Ishikawa (cell line): ENCODE data around the gene IRS2.

Experiments used
- CEBPB ChIP-seq: IDR thresholded peaks from 2 replicates; pipeline ENCODE4 v1.6.1; 2012
- CREB1 ChIP-seq: IDR thresholded peaks from 2 replicates; pipeline ENCODE4 v1.6.1; 2012; ENCODE audit warnings: low read depth
- EGR1 ChIP-seq: IDR thresholded peaks from 2 replicates; pipeline ENCODE4 v1.6.1; 2012
- EP300 ChIP-seq: IDR thresholded peaks from 2 replicates; pipeline ENCODE4 v1.6.1; 2012; ENCODE audit warnings: borderline replicate concordance
- FOXM1 ChIP-seq: IDR thresholded peaks from 2 replicates; pipeline ENCODE4 v1.6.1; 2012; ENCODE audit warnings: low read depth, borderline replicate concordance
- NFIC ChIP-seq: IDR thresholded peaks from 2 replicates; pipeline ENCODE4 v1.6.1; 2012
- RAD21 ChIP-seq: IDR thresholded peaks from 2 replicates; pipeline ENCODE4 v1.6.1; 2012; ENCODE audit warnings: low read depth
- TAF1 ChIP-seq: IDR thresholded peaks from 2 replicates; pipeline ENCODE4 v1.6.1; 2012; ENCODE audit warnings: low read depth, mild to moderate bottlenecking
- TCF12 ChIP-seq: IDR thresholded peaks from 2 replicates; pipeline ENCODE4 v1.6.1; 2012; ENCODE audit warnings: low read depth
- TEAD4 ChIP-seq: IDR thresholded peaks from 2 replicates; pipeline ENCODE4 v1.6.1; 2012
- YY1 ChIP-seq: IDR thresholded peaks from 2 replicates; pipeline ENCODE4 v1.6.1; 2012; ENCODE audit warnings: low read depth
- ZBTB7A ChIP-seq: IDR thresholded peaks from 2 replicates; pipeline ENCODE4 v1.6.1; 2012; ENCODE audit warnings: low read depth
- TF ChIP-seq, protein P1 (sequence below): IDR thresholded peaks from 2 replicates; pipeline ENCODE4 v1.6.1; 2012; ENCODE audit warnings: low read depth, mild to moderate bottlenecking
- TF ChIP-seq, protein P2 (sequence below): IDR thresholded peaks from 2 replicates; pipeline ENCODE4 v1.6.1; 2012
- TF ChIP-seq, protein P3 (sequence below): IDR thresholded peaks from 2 replicates; pipeline ENCODE4 v1.6.1; 2012

Gene IRS2

GRCh38 chr13:109767023-109767422 lies 19.4 kb downstream of the IRS2 start:
- TF ChIP-seq EGR1, result no peak
- TF ChIP-seq NFIC, result no peak
- no peak for TF ChIP-seq TCF12
- no peak for TF ChIP-seq ZBTB7A
- no peak for TF ChIP-seq FOXM1
- TF ChIP-seq, protein P1, sequence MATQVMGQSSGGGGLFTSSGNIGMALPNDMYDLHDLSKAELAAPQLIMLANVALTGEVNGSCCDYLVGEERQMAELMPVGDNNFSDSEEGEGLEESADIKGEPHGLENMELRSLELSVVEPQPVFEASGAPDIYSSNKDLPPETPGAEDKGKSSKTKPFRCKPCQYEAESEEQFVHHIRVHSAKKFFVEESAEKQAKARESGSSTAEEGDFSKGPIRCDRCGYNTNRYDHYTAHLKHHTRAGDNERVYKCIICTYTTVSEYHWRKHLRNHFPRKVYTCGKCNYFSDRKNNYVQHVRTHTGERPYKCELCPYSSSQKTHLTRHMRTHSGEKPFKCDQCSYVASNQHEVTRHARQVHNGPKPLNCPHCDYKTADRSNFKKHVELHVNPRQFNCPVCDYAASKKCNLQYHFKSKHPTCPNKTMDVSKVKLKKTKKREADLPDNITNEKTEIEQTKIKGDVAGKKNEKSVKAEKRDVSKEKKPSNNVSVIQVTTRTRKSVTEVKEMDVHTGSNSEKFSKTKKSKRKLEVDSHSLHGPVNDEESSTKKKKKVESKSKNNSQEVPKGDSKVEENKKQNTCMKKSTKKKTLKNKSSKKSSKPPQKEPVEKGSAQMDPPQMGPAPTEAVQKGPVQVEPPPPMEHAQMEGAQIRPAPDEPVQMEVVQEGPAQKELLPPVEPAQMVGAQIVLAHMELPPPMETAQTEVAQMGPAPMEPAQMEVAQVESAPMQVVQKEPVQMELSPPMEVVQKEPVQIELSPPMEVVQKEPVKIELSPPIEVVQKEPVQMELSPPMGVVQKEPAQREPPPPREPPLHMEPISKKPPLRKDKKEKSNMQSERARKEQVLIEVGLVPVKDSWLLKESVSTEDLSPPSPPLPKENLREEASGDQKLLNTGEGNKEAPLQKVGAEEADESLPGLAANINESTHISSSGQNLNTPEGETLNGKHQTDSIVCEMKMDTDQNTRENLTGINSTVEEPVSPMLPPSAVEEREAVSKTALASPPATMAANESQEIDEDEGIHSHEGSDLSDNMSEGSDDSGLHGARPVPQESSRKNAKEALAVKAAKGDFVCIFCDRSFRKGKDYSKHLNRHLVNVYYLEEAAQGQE, result no peak
- TF ChIP-seq, protein P2, sequence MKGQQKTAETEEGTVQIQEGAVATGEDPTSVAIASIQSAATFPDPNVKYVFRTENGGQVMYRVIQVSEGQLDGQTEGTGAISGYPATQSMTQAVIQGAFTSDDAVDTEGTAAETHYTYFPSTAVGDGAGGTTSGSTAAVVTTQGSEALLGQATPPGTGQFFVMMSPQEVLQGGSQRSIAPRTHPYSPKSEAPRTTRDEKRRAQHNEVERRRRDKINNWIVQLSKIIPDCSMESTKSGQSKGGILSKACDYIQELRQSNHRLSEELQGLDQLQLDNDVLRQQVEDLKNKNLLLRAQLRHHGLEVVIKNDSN, result no peak
- TF ChIP-seq, protein P3, sequence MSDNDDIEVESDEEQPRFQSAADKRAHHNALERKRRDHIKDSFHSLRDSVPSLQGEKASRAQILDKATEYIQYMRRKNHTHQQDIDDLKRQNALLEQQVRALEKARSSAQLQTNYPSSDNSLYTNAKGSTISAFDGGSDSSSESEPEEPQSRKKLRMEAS, result no peak
- TF ChIP-seq CEBPB, result no peak
- TF ChIP-seq EP300, result no peak
- TF ChIP-seq YY1, result no peak
- no peak for TF ChIP-seq TEAD4
- TF ChIP-seq RAD21, result no peak
- no peak for TF ChIP-seq CREB1

DNA sequence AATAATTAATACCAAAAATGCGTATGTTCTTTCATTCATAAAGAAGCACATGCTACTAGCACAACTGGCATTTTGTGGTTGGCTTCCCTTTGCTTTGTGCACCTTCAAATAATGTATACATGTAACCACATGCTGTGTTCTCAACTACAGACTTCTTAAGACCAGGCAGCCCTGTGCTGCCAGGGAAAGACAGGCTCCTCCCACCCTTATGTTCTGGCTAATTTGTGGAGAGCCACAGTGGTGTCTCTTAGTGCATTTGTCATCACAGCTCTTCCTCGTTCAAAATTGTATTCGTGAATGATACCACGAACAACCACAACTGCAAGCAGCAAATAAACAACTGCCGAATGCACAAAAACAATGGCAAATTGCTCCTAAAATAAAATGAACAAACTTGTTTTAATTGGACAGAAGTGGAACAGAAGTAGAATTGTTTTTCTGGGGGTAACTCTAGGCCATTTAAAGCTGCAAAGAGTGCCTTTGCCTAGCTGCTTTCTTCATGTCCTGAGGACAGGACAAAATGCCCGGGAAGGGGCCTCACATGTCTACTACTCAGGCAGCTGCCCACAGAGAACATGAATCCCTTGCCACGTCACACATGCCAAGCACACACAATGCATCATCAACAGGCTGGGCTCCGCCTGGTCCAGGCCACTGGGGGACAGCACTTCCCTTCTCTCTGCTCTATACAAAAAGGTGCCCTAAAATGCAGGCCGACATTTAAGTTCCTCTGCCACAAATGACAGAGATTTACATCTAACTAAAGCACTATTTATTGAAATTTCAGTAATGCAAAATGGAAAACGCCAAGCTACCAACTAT lies 21.7 kb downstream of the IRS2 start:
- TF ChIP-seq, protein P2, result no peak
- TF ChIP-seq EP300, result no peak
- no peak for TF ChIP-seq TEAD4
- no peak for TF ChIP-seq TAF1
- no peak for TF ChIP-seq EGR1
- TF ChIP-seq, protein P1, result no peak
- no peak for TF ChIP-seq NFIC
- no peak for TF ChIP-seq CEBPB
- TF ChIP-seq, protein P3, result no peak
- TF ChIP-seq CREB1, result no peak
- TF ChIP-seq FOXM1, result no peak
- TF ChIP-seq RAD21, result no peak
- TF ChIP-seq YY1, result no peak
- TF ChIP-seq TCF12, result no peak
- TF ChIP-seq ZBTB7A, result no peak

DNA sequence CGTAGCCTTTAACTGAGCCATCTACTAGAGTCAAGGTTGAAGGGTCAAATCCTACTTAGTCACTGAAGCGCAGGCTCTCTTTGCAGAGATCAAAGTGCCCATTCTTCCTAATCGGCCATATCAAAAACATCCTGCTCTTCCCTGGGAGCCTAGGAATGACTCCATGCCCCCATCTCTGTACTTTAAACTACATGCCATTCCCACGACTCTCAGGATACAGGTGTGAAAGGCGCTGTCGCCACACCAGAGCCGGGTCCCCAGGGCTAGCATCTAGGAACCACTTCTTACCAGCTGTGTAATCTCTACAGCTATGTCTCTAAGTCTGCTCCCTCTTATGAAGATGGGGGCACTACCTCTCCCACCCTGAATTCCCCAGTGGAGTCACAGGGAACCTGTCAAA lies 22.3 kb downstream of the IRS2 start:
- TF ChIP-seq, protein P3, result no peak
- no peak for TF ChIP-seq NFIC
- TF ChIP-seq, protein P2, result no peak
- TF ChIP-seq TCF12, result no peak
- TF ChIP-seq EP300, result no peak
- TF ChIP-seq TAF1, result no peak
- no peak for TF ChIP-seq ZBTB7A
- no peak for TF ChIP-seq EGR1

- TF ChIP-seq TEAD4 (no peak), CREB1 (no peak), TCF12 (no peak), FOXM1 (no peak), YY1 (no peak)
- TF ChIP-seq, protein P1, result no peak
- TF ChIP-seq, protein P3, result no peak
- TF ChIP-seq, protein P2, result no peak
These were observed 23.6 kb downstream of the IRS2 start for GRCh38 chr13:109762791-109763190.
